ENCODE data around the gene POU6F2.

- TF ChIP-seq POLR2A (IDR thresholded peaks at IDR 0.05) (no peak), CTCF (IDR thresholded peaks at IDR 0.05) (no peak), POLR2AphosphoS5 (IDR thresholded peaks at IDR 0.05) (no peak)
Observed at GRCh38 chr7:39360766-39361165, 383.1 kb downstream of the POU6F2 start.
